ENCODE measurements around the gene KCNQ1.

KCNQ1 gene

DNA sequence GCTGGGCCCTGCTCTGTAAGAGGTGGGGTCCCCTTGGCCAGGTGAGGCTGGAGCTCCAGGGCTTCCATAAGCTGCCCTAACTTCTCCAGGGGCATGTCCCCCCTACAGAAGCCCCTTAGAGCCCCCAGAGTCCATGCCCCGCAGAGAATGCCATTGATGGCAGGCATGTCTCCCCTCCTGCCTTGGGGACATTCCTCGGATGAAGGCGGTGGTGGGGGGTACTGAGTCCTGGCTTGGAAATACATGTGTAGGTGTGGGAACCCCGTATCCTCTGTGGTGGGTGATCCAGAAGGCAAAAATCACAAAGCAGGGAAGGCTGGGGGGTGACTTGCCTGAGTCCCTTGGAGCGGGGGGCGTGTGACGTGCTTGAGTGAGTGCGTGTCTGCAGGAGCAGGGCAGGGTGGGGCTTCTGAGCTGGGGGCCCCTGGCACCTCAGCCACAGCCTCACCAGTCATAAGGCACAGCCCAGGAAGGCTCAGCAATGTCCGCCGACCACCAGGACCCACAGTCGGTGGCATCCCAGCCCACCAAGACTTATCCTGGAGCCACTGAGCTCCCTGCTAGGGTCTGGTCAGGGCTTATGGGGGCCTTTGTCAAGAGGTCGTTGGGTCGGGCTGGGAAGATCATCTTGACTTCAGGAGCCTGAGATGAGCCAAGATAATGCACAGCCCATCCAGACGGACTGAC lies 324.7 kb downstream of the KCNQ1 start:
- no peaks in the 10 kb centered on the region for H3K9me3 ChIP-seq (ENCODE audit: insufficient read depth, low read depth, low read length)
- no peak overlapping the region for H3K9ac ChIP-seq (ENCODE audit: low read depth, low read length, poor library complexity, severe bottlenecking)
- TF ChIP-seq EZH2phosphoT487 (IDR thresholded peaks at IDR 0.05; ENCODE audit: borderline replicate concordance) (no peak), CTCF (conservative IDR thresholded peaks at IDR 0.05; ENCODE audit: low read length) (no peak)
- no peaks in the 10 kb centered on the region for H3K27me3 ChIP-seq (ENCODE audit: insufficient read depth, low read length, poor library complexity, severe bottlenecking)
- no peak overlapping the region for H3K4me3 ChIP-seq (ENCODE audit: low read length, poor library complexity, severe bottlenecking)
- H4K20me1 ChIP-seq (ENCODE audit: insufficient read depth, low read length, poor library complexity, severe bottlenecking) = no peaks in the 10 kb centered on the region
- H2AFZ ChIP-seq (ENCODE audit: low read length) = no peak overlapping the region
- no peaks in the 10 kb centered on the region for H3K79me2 ChIP-seq (ENCODE audit: insufficient read depth, low read length)
- peaks cover 45% of the 10 kb centered on the region for H3K4me1 ChIP-seq (ENCODE audit: insufficient read depth, low read length, poor library complexity, severe bottlenecking)
- no peak overlapping the region for H3K4me2 ChIP-seq (ENCODE audit: low read depth, low read length, poor library complexity, severe bottlenecking)
- H3K36me3 ChIP-seq (ENCODE audit: insufficient read depth, low read length) = no peaks in the 10 kb centered on the region
- H3F3A ChIP-seq (ENCODE audit: low read depth) = no peaks in the 10 kb centered on the region
- no peaks in the 10 kb centered on the region for H3K9me2 ChIP-seq (replicated peaks; ENCODE audit: low read depth, low read length)

DNA sequence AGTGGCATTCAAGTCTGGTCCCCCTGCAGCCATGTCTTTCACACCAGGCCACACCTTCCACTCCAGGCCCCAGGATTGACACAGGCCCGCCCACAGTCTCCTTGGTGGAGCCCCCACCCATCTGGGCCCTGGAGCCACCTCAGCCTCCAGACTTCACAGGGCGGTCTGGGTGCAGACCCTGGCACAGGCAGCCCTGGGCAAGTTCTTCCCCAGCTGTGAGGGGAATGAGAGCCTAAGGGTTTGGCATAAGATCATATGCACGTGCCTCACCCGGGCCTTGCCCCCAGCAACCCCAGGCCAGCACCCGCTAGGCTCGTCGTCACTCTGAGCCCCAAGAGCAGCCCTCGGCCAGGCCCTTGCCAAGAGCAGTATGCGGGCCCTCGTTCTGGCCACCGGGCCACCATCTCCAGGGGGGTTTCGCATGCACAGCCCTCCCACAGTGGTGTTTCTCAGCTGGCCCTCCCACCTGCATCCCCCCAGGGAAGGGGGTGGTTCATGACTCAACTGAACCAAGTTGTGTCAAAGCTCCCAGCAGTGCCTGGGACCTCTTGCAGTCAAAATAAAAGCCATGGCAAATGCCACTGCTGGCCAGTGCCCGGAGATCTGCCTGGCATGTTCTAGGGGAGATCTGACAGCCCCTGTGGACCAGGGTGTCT lies 325.4 kb downstream of the KCNQ1 start:
- TF ChIP-seq CTCF (conservative IDR thresholded peaks at IDR 0.05; ENCODE audit: low read length) (no peak), EZH2phosphoT487 (IDR thresholded peaks at IDR 0.05; ENCODE audit: borderline replicate concordance) (no peak)
- Histone ChIP-seq H3K4me1 (ENCODE audit: insufficient read depth, low read length, poor library complexity, severe bottlenecking) (peaks cover 50% of the 10 kb centered on the region), H3K9me3 (ENCODE audit: insufficient read depth, low read depth, low read length) (no peaks in the 10 kb centered on the region), H3K9ac (ENCODE audit: low read depth, low read length, poor library complexity, severe bottlenecking) (no peak overlapping the region), H3K4me2 (ENCODE audit: low read depth, low read length, poor library complexity, severe bottlenecking) (no peak overlapping the region), H3K79me2 (ENCODE audit: insufficient read depth, low read length) (no peaks in the 10 kb centered on the region), H3K4me3 (ENCODE audit: low read length, poor library complexity, severe bottlenecking) (no peak overlapping the region), H3K27me3 (ENCODE audit: insufficient read depth, low read length, poor library complexity, severe bottlenecking) (no peaks in the 10 kb centered on the region), H4K20me1 (ENCODE audit: insufficient read depth, low read length, poor library complexity, severe bottlenecking) (no peaks in the 10 kb centered on the region), H3F3A (ENCODE audit: low read depth) (no peaks in the 10 kb centered on the region), H3K9me2 (replicated peaks; ENCODE audit: low read depth, low read length) (no peaks in the 10 kb centered on the region), H3K36me3 (ENCODE audit: insufficient read depth, low read length) (no peaks in the 10 kb centered on the region), H2AFZ (ENCODE audit: low read length) (no peak overlapping the region)

GRCh38 chr11:2770761-2771301 lies 326.0 kb downstream of the KCNQ1 start:
- Histone ChIP-seq H3K4me2 (ENCODE audit: low read depth, low read length, poor library complexity, severe bottlenecking) (no peak overlapping the region), H3K4me1 (ENCODE audit: insufficient read depth, low read length, poor library complexity, severe bottlenecking) (peaks cover 56% of the 10 kb centered on the region), H3K9me3 (ENCODE audit: insufficient read depth, low read depth, low read length) (no peaks in the 10 kb centered on the region), H3K36me3 (ENCODE audit: insufficient read depth, low read length) (no peaks in the 10 kb centered on the region), H3K4me3 (ENCODE audit: low read length, poor library complexity, severe bottlenecking) (no peak overlapping the region), H4K20me1 (ENCODE audit: insufficient read depth, low read length, poor library complexity, severe bottlenecking) (no peaks in the 10 kb centered on the region), H3K27me3 (ENCODE audit: insufficient read depth, low read length, poor library complexity, severe bottlenecking) (no peaks in the 10 kb centered on the region), H3F3A (ENCODE audit: low read depth) (no peaks in the 10 kb centered on the region), H3K9ac (ENCODE audit: low read depth, low read length, poor library complexity, severe bottlenecking) (no peak overlapping the region), H3K79me2 (ENCODE audit: insufficient read depth, low read length) (peaks cover 2% of the 10 kb centered on the region; the same call in 1 of the 2 replicates), H2AFZ (ENCODE audit: low read length) (no peak overlapping the region), H3K9me2 (replicated peaks; ENCODE audit: low read depth, low read length) (no peaks in the 10 kb centered on the region)
- TF ChIP-seq CTCF (conservative IDR thresholded peaks at IDR 0.05; ENCODE audit: low read length) (no peak), EZH2phosphoT487 (IDR thresholded peaks at IDR 0.05; ENCODE audit: borderline replicate concordance) (no peak)

All from Loucy (cell line).